IMR-90 (cell line): ENCODE data around the gene CCNB2. TPM values are rescaled to one million over a fixed set of nuclear protein-coding genes. Genes with fewer than 3 reads are reported as not detected.

ENCODE experiments used
- ATAC-seq: fragments of 200-7000 bp; cut with Tn5 transposase; 2 replicates; pipeline ENCODE4 v1.9.1; 2020; ENCODE audit warnings: low read depth, mild to moderate bottlenecking, moderate library complexity
- BruUV-seq: library from RNA; stranded (reverse); fragments of 400-500 nt; replicated peaks from 2 replicates; lab custom pipeline; 2021; lab: Mats Ljungman, UMichigan
- CTCF ChIA-PET: fragments of 300-600 bp; formaldehyde crosslinking; extraction: SDS; loops from one replicate; lab custom pipeline; 2021; ENCODE audit warnings: antibody characterized with exemption; lab: Yijun Ruan, JAX
- POLR2A ChIA-PET: fragments of 300-600 bp; sonication (Branson Sonifier 250); formaldehyde crosslinking; loops from one replicate; lab custom pipeline; 2022; ENCODE audit warnings: antibody characterized with exemption; ENCODE audit not compliant: unreplicated experiment; lab: Charles Lee
- DNase-seq: peaks from one replicate; pipeline ENCODE4 v3.0.0; 2013
- H2AFZ ChIP-seq: replicated peaks from 2 replicates; pipeline ENCODE3; 2013; ENCODE audit warnings: low read length, mild to moderate bottlenecking; ENCODE audit not compliant: poor library complexity
- H2AK5ac ChIP-seq: 2 replicates; pipeline ENCODE4 v1.6.1; 2013; ENCODE audit warnings: low read depth, low read length, inconsistent platforms
- H2AK9ac ChIP-seq: replicated peaks from 2 replicates; pipeline ENCODE3; 2013; ENCODE audit warnings: mild to moderate bottlenecking, low read depth, low read length, moderate library complexity; ENCODE audit not compliant: poor library complexity
- H2BK120ac ChIP-seq: 2 replicates; pipeline ENCODE4 v1.6.1; 2013; ENCODE audit warnings: low read depth, low read length, inconsistent platforms
- H2BK15ac ChIP-seq: 3 replicates; pipeline ENCODE4 v1.6.1; 2013; ENCODE audit warnings: low read depth, low read length, inconsistent platforms
- H2BK20ac ChIP-seq: 2 replicates; pipeline ENCODE4 v1.6.1; 2013; ENCODE audit warnings: low read depth, mild to moderate bottlenecking, inconsistent platforms, low read length, moderate library complexity
- H2BK5ac ChIP-seq: 2 replicates; pipeline ENCODE4 v1.6.1; 2013; ENCODE audit warnings: mild to moderate bottlenecking, low read depth, low read length, inconsistent platforms; ENCODE audit not compliant: poor library complexity, severe bottlenecking
- H3K14ac ChIP-seq: replicated peaks from 2 replicates; pipeline ENCODE4 v1.6.1; 2013; ENCODE audit warnings: low read depth, low read length, inconsistent platforms
- H3K18ac ChIP-seq: 2 replicates; pipeline ENCODE4 v1.6.1; 2013; ENCODE audit warnings: low read depth, low read length, control low read depth
- H3K23ac ChIP-seq: 2 replicates; pipeline ENCODE4 v1.6.1; 2013; ENCODE audit warnings: low read depth, low read length, inconsistent platforms
- H3K27ac ChIP-seq: 2 replicates; pipeline ENCODE4 v1.5.1; 2013; ENCODE audit warnings: mild to moderate bottlenecking, control low read depth, low read length; ENCODE audit not compliant: insufficient read depth
- H3K27me3 ChIP-seq: 2 replicates; pipeline ENCODE4 v1.6.1; 2013; ENCODE audit warnings: low read length; ENCODE audit not compliant: control insufficient read depth, insufficient read depth
- H3K36me3 ChIP-seq: 2 replicates; pipeline ENCODE4 v1.6.1; 2013; ENCODE audit warnings: low read length, mixed read lengths; ENCODE audit not compliant: control insufficient read depth, insufficient read depth
- H3K4ac ChIP-seq: 2 replicates; pipeline ENCODE4 v1.6.1; 2013; ENCODE audit warnings: low read depth, low read length, inconsistent platforms
- H3K4me1 ChIP-seq: 2 replicates; pipeline ENCODE4 v1.6.1; 2013; ENCODE audit warnings: low read length, mixed read lengths; ENCODE audit not compliant: control insufficient read depth, insufficient read depth
- H3K4me2 ChIP-seq: 2 replicates; pipeline ENCODE4 v1.6.1; 2013; ENCODE audit warnings: low read depth, mild to moderate bottlenecking, control low read depth, low read length, moderate library complexity
- H3K4me3 ChIP-seq: 2 replicates; pipeline ENCODE4 v1.5.1; 2013; ENCODE audit warnings: low read depth, mild to moderate bottlenecking, control low read depth, low read length, moderate library complexity; ENCODE audit not compliant: insufficient read depth
- H3K56ac ChIP-seq: 2 replicates; pipeline ENCODE4 v1.6.1; 2013; ENCODE audit warnings: low read length, inconsistent platforms; ENCODE audit not compliant: insufficient read depth; ENCODE audit errors: extremely low read depth
- H3K79me1 ChIP-seq, 2 experiments: 2 replicates each; pipeline ENCODE4 v1.6.1; 2013; ENCODE audit warnings: low read length in 2 of 2, inconsistent platforms in 1 of 2, low read depth in 1 of 2
- H3K9ac ChIP-seq: 2 replicates; pipeline ENCODE4 v1.6.1; 2013; ENCODE audit warnings: low read depth, low read length, control low read depth
- H3K9me1 ChIP-seq: 2 replicates; pipeline ENCODE4 v1.6.1; 2013; ENCODE audit warnings: low read length, inconsistent platforms; ENCODE audit not compliant: insufficient read depth
- H3K9me3 ChIP-seq: 2 replicates; pipeline ENCODE4 v1.6.1; 2013; ENCODE audit warnings: low read length; ENCODE audit not compliant: control insufficient read depth, insufficient read depth
- H4K20me1 ChIP-seq: 2 replicates; pipeline ENCODE4 v1.6.1; 2013; ENCODE audit warnings: low read length, inconsistent platforms; ENCODE audit not compliant: insufficient read depth
- H4K5ac ChIP-seq: 2 replicates; pipeline ENCODE4 v1.6.1; 2013; ENCODE audit warnings: mild to moderate bottlenecking, low read depth, low read length, control low read depth
- H4K8ac ChIP-seq, 2 experiments: 2 replicates each; pipeline ENCODE4 v1.6.1; 2013; ENCODE audit warnings: low read depth in 2 of 2, low read length in 2 of 2, control low read depth in 1 of 2, inconsistent platforms in 1 of 2
- H4K91ac ChIP-seq: 2 replicates; pipeline ENCODE4 v1.6.1; 2013; ENCODE audit warnings: low read depth, low read length, inconsistent platforms; ENCODE audit not compliant: insufficient read depth
- MAZ ChIP-seq: IDR thresholded peaks from 2 replicates; pipeline ENCODE4 v1.6.1; 2012; ENCODE audit warnings: low read depth, mild to moderate bottlenecking, low read length, improper control_type of control experiment, moderate library complexity, borderline replicate concordance
- MXI1 ChIP-seq: IDR thresholded peaks from 2 replicates; pipeline ENCODE4 v1.6.1; 2012; ENCODE audit warnings: low read depth, mild to moderate bottlenecking, low read length, moderate library complexity, borderline replicate concordance
- NFE2L2 ChIP-seq: fragments of 150-350 bp; IDR thresholded peaks from 2 replicates; pipeline ENCODE4 v1.6.1; 2016; ENCODE audit warnings: low read depth, mild to moderate bottlenecking, low read length
- WGBS, 2 experiments: methylation state at CpG; one replicate each; pipeline versions ENCODE4 v1.1.5 to v1.1.7; 2013; ENCODE audit warnings: missing lambda C conversion rate in 2 of 2; ENCODE audit not compliant: insufficient read length in 1 of 2; ENCODE audit errors: extremely low coverage in 2 of 2; 5-methylcytosine and 5-hydroxymethylcytosine counted together
- dilution Hi-C: fragments of 300-500 bp; cut with HindIII; formaldehyde crosslinking; loops from one replicate; pipeline ENCODE4 v1.14.3; 2018; ENCODE audit warnings: low sequenced_read_pairs; ENCODE audit not compliant: unreplicated experiment
- in situ Hi-C: fragments of 300-500 bp; cut with MboI; formaldehyde crosslinking; loops from 3 replicates; pipeline ENCODE4 v1.14.3; 2019; ENCODE audit warnings: low sequenced_read_pairs, inconsistent platforms, mixed read lengths
- intact Hi-C: fragments of 100-400 bp; cut with micrococcal nuclease; formaldehyde crosslinking; loops from 2 replicates; pipeline ENCODE4 v1.10.0; 2022
- polyA plus RNA-seq, 3 experiments: library from polyadenylated mRNA; depleted of rRNA; stranded (reverse); fragments of >200 nt; gene quantifications; 2 replicates each; pipeline ENCODE4 v1.2.3, GENCODE V29; 2012; ENCODE audit warnings: low replicate concordance in 1 of 3
- total RNA-seq: library from RNA; depleted of rRNA; stranded (reverse); fragments of >200 nt; gene quantifications from 2 replicates; pipeline ENCODE4 v1.2.3, GENCODE V29; 2012

The CCNB2 gene
- total and polyA plus RNA-seq, 2 of the 4 experiments (the other 2 are of a cell fraction) = 52.5 to 54.6 TPM

DNA sequence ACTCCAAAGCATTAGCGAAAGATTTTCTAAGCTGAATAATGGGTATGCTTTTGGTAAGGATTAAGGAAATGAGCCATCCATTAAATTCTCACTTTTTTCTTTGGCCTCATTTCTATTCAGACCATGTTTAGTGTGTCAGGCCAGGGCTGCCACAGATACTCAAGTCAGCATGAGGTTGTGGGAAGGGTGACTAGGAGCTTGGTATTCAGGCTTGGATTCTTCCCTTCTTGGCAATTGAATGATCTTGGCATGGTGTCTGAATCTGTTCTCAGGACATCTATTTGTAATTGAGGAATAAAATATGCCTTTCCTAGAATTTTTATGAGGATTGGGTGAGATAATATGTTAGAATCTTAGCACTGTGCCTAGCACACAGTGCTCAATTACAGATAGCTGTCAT, 11.2 kb downstream of the CCNB2 start:
- Histone ChIP-seq H3K14ac (no peak overlapping the region), H3K4me1 (no peaks in the 10 kb centered on the region), H3K27ac (no peak overlapping the region), H4K91ac (no peak overlapping the region), H3K56ac (no peak overlapping the region), H2BK5ac (no peak overlapping the region), H3K18ac (no peak overlapping the region), H4K8ac (no peak overlapping the region), H2AK5ac (no peak overlapping the region), H3K4me3 (no peak overlapping the region), H2AK9ac (no peak overlapping the region), H2BK20ac (no peak overlapping the region), H3K4me2 (no peak overlapping the region), H3K9me3 (no peaks in the 10 kb centered on the region), H3K9me1 (no peaks in the 10 kb centered on the region), H4K20me1 (no peaks in the 10 kb centered on the region), H2BK15ac (no peak overlapping the region), H3K79me1 (peaks cover 12 to 35% of the 10 kb centered on the region in 2 experiments), H3K9ac (no peak overlapping the region), H3K23ac (no peak overlapping the region), H4K5ac (no peak overlapping the region), H3K27me3 (no peaks in the 10 kb centered on the region), H2AFZ (no peak overlapping the region), H2BK120ac (no peak overlapping the region), H3K4ac (no peak overlapping the region), H3K36me3 (peaks cover 11% of the 10 kb centered on the region)
- in situ Hi-C loops (no loop called here), intact Hi-C loops (no loop called here), dilution Hi-C loops (no loop called here)
- no TSS peak for BruUV-seq
- ChIA-PET CTCF (no interaction called here), POLR2A (no interaction called here)
- ATAC-seq (no peak), DNase-seq (peak; percentile 35)
- WGBS, 2 experiments = no CpG with 5 or more reads among the region's 1 CpG
- no peak for TF ChIP-seq MXI1
- TF ChIP-seq NFE2L2 = no peak
- no peak for TF ChIP-seq MAZ
